ENCODE measurements around the gene RABGAP1L. TPM values are rescaled to one million over a fixed set of nuclear protein-coding genes. Genes with fewer than 3 reads are reported as not detected.

RABGAP1L gene
- total RNA-seq, 1 donor: 29.8 TPM

GRCh38 chr1:174769961-174770549, 610.7 kb downstream of the RABGAP1L start:
- DNase-seq (ENCODE audit: low read depth): peak; percentile 59
- TF ChIP-seq CTCF (IDR thresholded peaks at IDR 0.05; ENCODE audit: insufficient read depth, low read depth, low read length): peak; percentile 62

GRCh38 chr1:174775621-174776020, 616.3 kb downstream of the RABGAP1L start:
- H3K4me3 ChIP-seq (ENCODE audit: low read depth, low read length): no peak overlapping the region
- peak; percentile 5 for DNase-seq (ENCODE audit: low read depth)
- no peak for TF ChIP-seq CTCF (IDR thresholded peaks at IDR 0.05; ENCODE audit: insufficient read depth, low read depth, low read length)

More at GRCh38 chr1:174769961-174770549, 610.7 kb downstream of the RABGAP1L start:
- no peak overlapping the region for H3K4me3 ChIP-seq (ENCODE audit: low read depth, low read length)

GRCh38 chr1:174777262-174777661, 617.9 kb downstream of the RABGAP1L start:
- DNase-seq (ENCODE audit: low read depth): no peak
- no peak overlapping the region for H3K4me3 ChIP-seq (ENCODE audit: low read depth, low read length)
- no peak for TF ChIP-seq CTCF (IDR thresholded peaks at IDR 0.05; ENCODE audit: insufficient read depth, low read depth, low read length)

- TF ChIP-seq CTCF (IDR thresholded peaks at IDR 0.05; ENCODE audit: insufficient read depth, low read depth, low read length): no peak
- DNase-seq (ENCODE audit: low read depth): no peak
- no peak overlapping the region for H3K4me3 ChIP-seq (ENCODE audit: low read depth, low read length)
Measured at GRCh38 chr1:174785510-174785909, 626.2 kb downstream of the RABGAP1L start.

GRCh38 chr1:174786358-174786757, 627.0 kb downstream of the RABGAP1L start:
- H3K4me3 ChIP-seq (ENCODE audit: low read depth, low read length): no peak overlapping the region
- no peak for DNase-seq (ENCODE audit: low read depth)
- no peak for TF ChIP-seq CTCF (IDR thresholded peaks at IDR 0.05; ENCODE audit: insufficient read depth, low read depth, low read length)

- no peak for DNase-seq (ENCODE audit: low read depth)
- no peak for TF ChIP-seq CTCF (IDR thresholded peaks at IDR 0.05; ENCODE audit: insufficient read depth, low read depth, low read length)
- no peak overlapping the region for H3K4me3 ChIP-seq (ENCODE audit: low read depth, low read length)
Measured at GRCh38 chr1:174786760-174787159, 627.4 kb downstream of the RABGAP1L start.

GRCh38 chr1:174788981-174789380, 629.7 kb downstream of the RABGAP1L start:
- no peak for TF ChIP-seq CTCF (IDR thresholded peaks at IDR 0.05; ENCODE audit: insufficient read depth, low read depth, low read length)
- H3K4me3 ChIP-seq (ENCODE audit: low read depth, low read length): no peak overlapping the region
- peak; percentile 37 for DNase-seq (ENCODE audit: low read depth)
